OCI-LY3 (cell line): Measurements from ENCODE around the gene BCL11B.

Experiments used
- H2AFZ ChIP-seq: fragments of 200-600, 300-600 bp; shearing (Covaris generic); 2 replicates; pipeline ENCODE4 v1.6.0; 2014; ENCODE audit warnings: antibody characterized with exemption, low read depth, low read length
- H3K27ac ChIP-seq: fragments of 200-600, 300-600 bp; sonication (generic); 2 replicates; pipeline ENCODE4 v1.5.1; 2014; ENCODE audit warnings: mild to moderate bottlenecking, low read length, moderate library complexity, mixed read lengths
- H3K27me3 ChIP-seq: fragments of 200-600, 300-600 bp; sonication (generic); 2 replicates; pipeline ENCODE4 v1.6.1; 2014; ENCODE audit warnings: low read depth, low read length, mixed read lengths
- H3K36me3 ChIP-seq: fragments of 200-600, 300-600 bp; sonication (generic); replicated peaks from 2 replicates; pipeline ENCODE3; 2014; ENCODE audit warnings: low read depth, low read length, mixed read lengths
- H3K4me1 ChIP-seq: fragments of 300-600, 200-600 bp; sonication (generic); 2 replicates; pipeline ENCODE4 v1.6.1; 2014; ENCODE audit warnings: low read length, mixed read lengths
- H3K4me2 ChIP-seq: fragments of 200-600, 300-600 bp; sonication (generic); 2 replicates; pipeline ENCODE4 v1.6.1; 2014; ENCODE audit warnings: low read length, mixed read lengths
- H3K4me3 ChIP-seq: fragments of 300-600, 200-600 bp; sonication (generic); 2 replicates; pipeline ENCODE4 v1.5.1; 2014; ENCODE audit warnings: antibody characterized with exemption, mild to moderate bottlenecking, low read length, moderate library complexity
- H3K79me2 ChIP-seq: fragments of 300-600, 200-600 bp; shearing (Covaris generic); 2 replicates; pipeline ENCODE4 v1.6.1; 2014; ENCODE audit warnings: mild to moderate bottlenecking, low read length, mixed read lengths
- H3K9ac ChIP-seq: fragments of 300-600, 200-600 bp; shearing (Covaris generic); 2 replicates; pipeline ENCODE4 v1.6.0; 2014; ENCODE audit warnings: mild to moderate bottlenecking, low read length, moderate library complexity
- H3K9me3 ChIP-seq: fragments of 200-600, 300-600 bp; shearing (Covaris generic); 2 replicates; pipeline ENCODE4 v1.6.1; 2014; ENCODE audit warnings: low read length, mixed read lengths; ENCODE audit not compliant: insufficient read depth
- H4K20me1 ChIP-seq: fragments of 200-600, 300-600 bp; sonication (generic); 2 replicates; pipeline ENCODE4 v1.6.1; 2016; ENCODE audit warnings: low read length, mixed read lengths; ENCODE audit not compliant: insufficient read depth
- CTCF ChIP-seq: fragments of 200-600, 300-600 bp; sonication (generic); IDR thresholded peaks from 2 replicates; pipeline ENCODE4 v1.5.1; 2014; ENCODE audit warnings: antibody characterized with exemption, low read length, low read depth
- EZH2phosphoT487 ChIP-seq: fragments of 200-600 bp; shearing (Covaris generic); IDR thresholded peaks from 2 replicates; pipeline ENCODE4 v1.6.1; 2018; ENCODE audit warnings: antibody characterized with exemption, mixed run types, low read depth

BCL11B gene

GRCh38 chr14:99286761-99287160, 14.8 kb upstream of the BCL11B start:
- peaks cover 12% of the 10 kb centered on the region for H3K4me1 ChIP-seq
- H2AFZ ChIP-seq: peak overlapping the region; percentile 56; the same call in 1 of the 2 replicates
- H3K4me2 ChIP-seq: peak overlapping the region; percentile 41
- H4K20me1 ChIP-seq: no peaks in the 10 kb centered on the region
- no peaks in the 10 kb centered on the region for H3K27me3 ChIP-seq
- H3K4me3 ChIP-seq: peak overlapping the region; percentile 10; the same call in 1 of the 2 replicates
- no peak overlapping the region for H3K9ac ChIP-seq
- no peaks in the 10 kb centered on the region for H3K79me2 ChIP-seq
- H3K27ac ChIP-seq: no peak overlapping the region
- no peaks in the 10 kb centered on the region for H3K36me3 ChIP-seq
- TF ChIP-seq CTCF: no peak
- TF ChIP-seq EZH2phosphoT487: no peak
- H3K9me3 ChIP-seq: no peaks in the 10 kb centered on the region

GRCh38 chr14:99284254-99285004, 12.4 kb upstream of the BCL11B start:
- H3K36me3 ChIP-seq: no peaks in the 10 kb centered on the region
- H3K27me3 ChIP-seq: peaks cover 3% of the 10 kb centered on the region; the same call in 1 of the 2 replicates
- H3K79me2 ChIP-seq: no peaks in the 10 kb centered on the region
- no peaks in the 10 kb centered on the region for H3K9me3 ChIP-seq
- H3K4me1 ChIP-seq: peaks cover 12% of the 10 kb centered on the region
- no peak overlapping the region for H3K4me3 ChIP-seq
- TF ChIP-seq CTCF (no peak), EZH2phosphoT487 (no peak)
- no peak overlapping the region for H3K4me2 ChIP-seq
- no peak overlapping the region for H3K9ac ChIP-seq
- H3K27ac ChIP-seq: no peak overlapping the region
- no peaks in the 10 kb centered on the region for H4K20me1 ChIP-seq
- H2AFZ ChIP-seq: no peak overlapping the region

GRCh38 chr14:99282261-99283050, 10.5 kb upstream of the BCL11B start:
- H3K4me1 ChIP-seq: peaks cover 16% of the 10 kb centered on the region
- no peak overlapping the region for H2AFZ ChIP-seq
- H3K27ac ChIP-seq: no peak overlapping the region
- H3K4me2 ChIP-seq: no peak overlapping the region
- H3K36me3 ChIP-seq: no peaks in the 10 kb centered on the region
- H3K27me3 ChIP-seq: peaks cover 19% of the 10 kb centered on the region; the same call in 1 of the 2 replicates
- H3K9me3 ChIP-seq: no peaks in the 10 kb centered on the region
- no peak overlapping the region for H3K4me3 ChIP-seq
- no peaks in the 10 kb centered on the region for H3K79me2 ChIP-seq
- TF ChIP-seq CTCF: no peak
- no peak for TF ChIP-seq EZH2phosphoT487
- no peaks in the 10 kb centered on the region for H4K20me1 ChIP-seq
- no peak overlapping the region for H3K9ac ChIP-seq

- peaks cover 25% of the 10 kb centered on the region for H3K27me3 ChIP-seq
Observed at GRCh38 chr14:99281396-99281795, 9.4 kb upstream of the BCL11B start.

More at GRCh38 chr14:99281396-99281795, 9.4 kb upstream of the BCL11B start:
- no peak for TF ChIP-seq EZH2phosphoT487
- no peak for TF ChIP-seq CTCF
- no peak overlapping the region for H3K4me2 ChIP-seq
- H3K9me3 ChIP-seq: no peaks in the 10 kb centered on the region
- no peak overlapping the region for H3K9ac ChIP-seq
- no peaks in the 10 kb centered on the region for H3K79me2 ChIP-seq
- H3K4me1 ChIP-seq: peaks cover 16% of the 10 kb centered on the region
- no peak overlapping the region for H3K4me3 ChIP-seq
- H3K36me3 ChIP-seq: no peaks in the 10 kb centered on the region
- no peak overlapping the region for H3K27ac ChIP-seq
- no peak overlapping the region for H2AFZ ChIP-seq
- no peaks in the 10 kb centered on the region for H4K20me1 ChIP-seq
